NCI-H524 treated with DMSO at 0.1 percent for 48 hours (cell line): ENCODE results near the gene RPUSD1.
"Not testable (repeated sequence)": the region's sequence is repeated elsewhere in the genome, so short reads cannot be mapped to it uniquely, and the experiment has no call there.

Experiments used
- DNase-seq: peaks from one replicate; lab custom pipeline; 2025; lab: John Stamatoyannopoulos, UW

Gene RPUSD1, protein sequence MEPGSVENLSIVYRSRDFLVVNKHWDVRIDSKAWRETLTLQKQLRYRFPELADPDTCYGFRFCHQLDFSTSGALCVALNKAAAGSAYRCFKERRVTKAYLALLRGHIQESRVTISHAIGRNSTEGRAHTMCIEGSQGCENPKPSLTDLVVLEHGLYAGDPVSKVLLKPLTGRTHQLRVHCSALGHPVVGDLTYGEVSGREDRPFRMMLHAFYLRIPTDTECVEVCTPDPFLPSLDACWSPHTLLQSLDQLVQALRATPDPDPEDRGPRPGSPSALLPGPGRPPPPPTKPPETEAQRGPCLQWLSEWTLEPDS

GRCh38 chr16:787978-788398 is at the start of gene RPUSD1:
Gene RPUSD1, minus strand, starts transcription at chr16:788381. Its CDS starts 644 bp downstream, at chr16:787737.
- DNase-seq: no peak

GRCh38 chr16:836822-837221 is 48.6 kb upstream of the RPUSD1 start:
- not testable (repeated sequence) for DNase-seq

DNA sequence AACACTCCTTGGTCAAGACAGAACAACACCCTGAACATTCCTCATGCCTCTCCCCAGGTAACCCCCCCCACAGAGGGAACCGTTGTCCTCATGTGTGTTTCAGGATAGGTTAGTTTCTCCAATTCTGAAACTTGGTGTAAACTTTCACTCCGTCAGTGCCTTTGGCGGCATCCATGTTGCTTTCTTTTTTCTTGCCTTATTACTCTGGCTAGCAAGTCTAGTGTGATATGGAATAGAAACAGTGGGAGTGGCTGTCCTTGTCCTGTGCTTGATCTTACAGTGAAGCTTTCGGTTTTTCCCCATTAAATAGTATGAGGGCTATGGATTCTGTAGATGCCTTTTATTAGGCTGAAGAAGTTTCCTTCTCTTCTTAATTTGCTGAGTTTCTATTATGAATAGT is 48.0 kb upstream of the RPUSD1 start:
- no peak for DNase-seq

DNA sequence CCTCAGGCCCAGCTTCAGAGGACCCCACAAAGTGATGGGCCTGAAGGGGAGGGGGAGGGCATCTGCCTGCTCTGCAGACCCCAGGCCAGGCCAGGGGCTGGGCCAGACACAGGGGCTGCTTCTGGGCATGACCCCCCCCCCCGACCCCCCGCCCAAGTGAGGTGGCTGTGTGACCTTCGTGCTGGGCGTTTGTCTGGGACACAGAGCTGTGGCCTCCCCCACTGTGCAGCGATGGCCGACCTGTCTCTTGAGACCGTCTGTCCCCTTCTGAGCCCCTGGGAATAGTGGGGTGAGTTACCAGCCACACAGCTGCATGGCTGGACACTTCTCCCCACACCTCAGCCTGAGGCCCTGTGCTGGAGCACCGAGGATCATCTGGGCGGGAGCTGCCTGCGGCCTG is 47.2 kb upstream of the RPUSD1 start:
- DNase-seq: no peak

GRCh38 chr16:833411-833810 is 45.2 kb upstream of the RPUSD1 start:
- no peak for DNase-seq

DNA sequence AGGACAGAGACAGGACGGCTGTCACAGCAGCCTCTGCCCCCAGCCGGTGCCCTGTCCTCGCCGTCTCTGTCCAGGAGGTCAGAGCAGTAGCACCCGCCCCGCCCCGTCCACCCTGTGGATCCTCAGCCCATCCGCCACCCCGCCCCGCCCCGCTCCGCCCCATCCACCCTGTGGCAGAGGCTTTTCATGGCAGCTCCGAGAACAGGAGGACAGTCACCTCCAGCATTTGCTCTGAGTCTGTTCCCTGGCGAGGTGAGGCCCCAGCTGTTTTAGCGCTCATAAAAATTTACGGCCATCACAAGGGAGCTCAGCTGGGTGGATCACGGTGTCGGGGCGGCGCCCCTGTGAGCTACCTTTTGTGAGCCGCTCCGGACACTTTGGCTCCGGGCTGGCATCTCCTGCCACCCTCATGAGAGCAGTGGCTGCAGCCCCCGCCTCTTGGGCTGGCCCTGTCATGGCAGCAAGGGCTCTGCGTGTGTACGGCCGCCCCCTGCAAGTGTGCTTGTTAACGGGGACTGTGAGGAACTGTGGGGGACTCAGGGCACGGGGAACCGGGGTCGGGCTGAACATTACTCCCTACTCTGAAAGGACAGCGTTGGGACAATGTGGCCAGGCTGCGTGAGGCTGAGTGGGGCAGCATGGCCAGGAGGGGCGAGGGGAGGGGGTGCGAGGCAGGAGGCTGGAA is 44.6 kb upstream of the RPUSD1 start:
- DNase-seq: no peak

DNA sequence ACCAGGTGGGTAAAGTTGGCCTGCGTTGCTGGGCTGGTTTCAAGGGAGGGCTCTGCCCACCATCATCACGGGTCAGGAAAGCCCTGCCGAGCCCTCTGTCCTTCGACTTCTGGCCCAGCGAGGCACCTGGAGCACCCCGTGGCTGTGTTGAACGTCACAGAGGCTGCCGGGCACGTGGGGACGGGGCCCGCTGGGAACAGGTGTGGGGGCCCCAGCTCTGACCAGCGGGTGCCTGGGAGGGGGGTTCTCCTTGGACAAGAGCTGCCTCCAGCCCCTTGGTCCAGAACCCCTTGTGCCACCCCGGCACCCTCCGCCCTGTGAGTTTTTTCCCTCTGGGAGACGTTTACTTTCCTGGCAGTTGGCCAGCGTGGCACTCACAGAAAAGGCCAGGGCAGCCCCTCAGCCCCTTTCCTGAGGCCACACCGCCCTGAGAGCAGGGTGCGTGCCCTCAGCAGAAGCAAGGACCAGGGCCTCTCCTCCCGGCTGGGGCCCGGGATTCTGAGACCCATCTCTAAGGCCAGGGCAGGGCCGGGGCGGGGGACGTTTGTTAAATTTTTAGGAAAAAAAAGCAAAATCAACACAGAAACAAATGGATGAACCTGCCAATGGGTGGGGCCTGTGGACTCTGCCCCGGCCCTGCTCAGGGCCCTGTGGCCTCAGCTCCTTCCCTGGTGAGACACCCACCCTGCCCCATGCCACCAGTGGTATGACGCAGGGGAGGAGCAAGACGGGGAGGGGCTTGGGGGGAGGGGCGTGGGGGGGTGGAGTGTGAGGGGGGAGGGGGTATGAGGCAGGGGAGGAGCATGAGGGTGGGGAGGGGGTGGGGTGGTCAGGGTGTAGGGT is 43.6 kb upstream of the RPUSD1 start:
- no peak for DNase-seq

DNA sequence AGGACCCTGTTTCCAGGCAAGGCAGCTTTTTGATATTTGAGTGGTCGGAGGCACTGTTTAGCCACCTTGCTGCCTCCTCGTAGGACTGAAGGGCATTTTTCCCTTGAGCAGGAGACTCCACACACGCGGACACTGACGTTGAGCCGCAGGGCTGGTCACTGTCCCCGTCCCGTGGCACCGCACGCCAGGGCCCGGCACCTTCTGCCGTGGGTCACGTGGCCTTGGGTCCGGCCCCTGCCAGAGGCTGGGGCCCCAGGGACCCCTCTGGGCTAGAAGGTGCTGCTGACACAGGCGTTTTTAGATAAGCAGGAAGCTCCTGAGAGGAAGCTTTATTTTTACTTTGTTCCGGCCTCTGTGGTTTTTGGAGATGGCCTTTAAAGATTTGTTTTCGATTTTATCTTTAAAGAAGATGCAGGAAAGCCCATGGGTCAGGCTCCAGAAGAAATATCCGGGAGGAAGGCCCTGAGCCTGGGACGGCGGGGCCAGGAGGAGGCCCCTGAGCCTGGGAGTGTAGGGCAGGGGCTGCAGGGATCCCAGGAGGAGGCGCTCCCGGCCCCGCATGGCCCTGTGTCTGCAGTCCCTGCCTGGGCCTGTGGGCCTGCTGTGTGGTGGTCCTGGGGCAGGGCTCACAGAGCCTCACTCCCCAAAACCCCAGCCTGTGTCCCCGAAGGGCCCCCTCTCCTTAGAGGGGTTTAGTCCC is 42.8 kb upstream of the RPUSD1 start:
- DNase-seq: no peak

DNA sequence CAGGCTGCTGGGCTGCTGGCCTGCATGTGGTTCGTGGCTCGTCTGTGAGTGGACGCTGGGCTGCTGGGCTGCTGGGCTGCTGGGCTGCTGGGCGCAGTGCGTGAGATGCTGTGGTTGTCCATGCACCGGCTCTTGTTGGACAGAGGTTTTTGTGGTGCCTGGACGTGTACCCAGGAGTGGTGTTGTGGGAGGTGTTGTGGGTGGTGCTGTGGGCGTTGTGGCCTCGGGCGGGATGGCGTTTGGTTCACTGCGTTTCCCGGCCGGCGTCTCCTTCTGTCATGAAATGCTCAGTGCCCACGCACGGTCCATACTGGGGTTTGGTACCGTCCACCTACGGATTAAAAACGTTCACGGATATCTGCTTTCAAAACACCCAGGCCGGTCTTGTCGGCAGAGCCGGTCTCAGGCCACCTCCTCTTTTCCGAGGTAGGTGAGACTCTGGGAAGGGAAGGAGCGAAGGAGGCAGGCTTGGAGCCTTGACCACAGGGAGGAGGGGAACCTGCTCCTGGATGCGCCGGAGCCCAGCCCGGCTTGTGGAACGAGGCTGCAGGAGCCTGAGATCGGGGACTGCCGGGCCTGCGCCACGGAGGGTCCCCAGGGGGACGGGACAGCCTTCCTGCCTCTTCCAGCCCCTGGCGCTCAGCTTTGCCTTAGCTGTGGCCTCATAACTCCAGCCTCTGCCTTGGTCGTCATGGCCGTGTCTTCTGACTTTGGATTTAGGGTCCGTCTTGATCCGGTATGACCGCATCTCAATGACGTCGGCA is 42.1 kb upstream of the RPUSD1 start:
- DNase-seq: no peak

DNA sequence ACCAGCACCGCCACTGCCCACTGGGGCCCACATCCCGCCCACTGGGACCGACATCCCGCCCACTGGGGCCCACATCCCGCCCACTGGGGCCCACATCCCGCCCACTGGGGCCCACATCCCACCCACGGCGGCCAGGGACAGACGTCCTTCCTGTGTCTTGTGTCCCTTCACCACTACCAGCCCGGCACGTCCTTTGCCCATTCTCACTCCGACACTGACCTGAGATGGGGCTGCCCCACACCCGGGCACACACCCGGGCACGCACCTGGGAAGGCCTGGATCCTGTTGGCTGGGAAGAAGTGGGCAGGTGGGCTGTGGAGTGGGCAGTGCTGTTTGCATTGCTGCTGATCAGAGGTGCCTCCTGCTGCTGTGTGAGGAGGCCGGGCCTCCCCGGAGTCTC is 40.7 kb upstream of the RPUSD1 start:
- DNase-seq: no peak

DNA sequence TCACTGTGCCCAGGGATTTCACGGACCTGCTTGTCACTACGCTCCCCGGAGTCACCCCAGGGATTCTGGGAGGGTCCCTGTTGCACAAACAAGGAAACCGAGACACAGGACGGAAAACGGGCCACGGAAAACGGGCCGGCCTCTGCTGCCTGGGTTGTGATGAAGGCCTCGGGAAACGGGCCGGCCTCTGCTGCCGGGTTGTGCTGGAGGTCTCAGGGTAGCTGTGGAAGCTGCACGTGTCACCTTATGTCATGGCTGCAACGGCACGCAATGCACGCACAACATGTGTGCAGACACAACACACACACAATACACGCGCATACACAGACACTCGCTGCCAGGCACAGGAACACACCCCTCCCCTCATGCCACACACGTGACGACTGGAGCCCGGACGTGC is 39.3 kb upstream of the RPUSD1 start:
- no peak for DNase-seq

- no peak for DNase-seq
These were observed 37.3 kb upstream of the RPUSD1 start for GRCh38 chr16:825341-826061.

GRCh38 chr16:824601-825000 is 36.4 kb upstream of the RPUSD1 start:
- DNase-seq: no peak

DNA sequence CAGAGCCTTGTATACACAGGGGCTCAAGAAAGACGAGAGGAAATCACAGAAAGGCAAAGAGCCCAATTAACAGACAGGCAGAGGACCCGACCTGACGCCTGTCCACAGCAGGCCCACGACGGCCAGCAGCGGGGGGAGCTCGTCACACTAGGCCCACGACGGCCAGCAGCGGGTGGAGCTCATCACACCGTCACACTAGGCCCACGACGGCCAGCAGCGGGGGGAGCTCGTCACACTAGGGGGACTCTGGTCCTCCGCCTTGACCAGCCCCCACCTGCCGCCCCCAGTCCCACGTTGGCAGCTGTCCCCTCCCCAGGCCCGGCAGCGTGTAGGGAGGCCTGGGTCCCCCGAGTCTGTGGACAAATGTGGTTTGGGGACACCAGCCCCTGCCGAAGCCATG is 36.0 kb upstream of the RPUSD1 start:
- DNase-seq: no peak

- no peak for DNase-seq
These were observed 34.7 kb upstream of the RPUSD1 start for GRCh38 chr16:822909-823297.

DNA sequence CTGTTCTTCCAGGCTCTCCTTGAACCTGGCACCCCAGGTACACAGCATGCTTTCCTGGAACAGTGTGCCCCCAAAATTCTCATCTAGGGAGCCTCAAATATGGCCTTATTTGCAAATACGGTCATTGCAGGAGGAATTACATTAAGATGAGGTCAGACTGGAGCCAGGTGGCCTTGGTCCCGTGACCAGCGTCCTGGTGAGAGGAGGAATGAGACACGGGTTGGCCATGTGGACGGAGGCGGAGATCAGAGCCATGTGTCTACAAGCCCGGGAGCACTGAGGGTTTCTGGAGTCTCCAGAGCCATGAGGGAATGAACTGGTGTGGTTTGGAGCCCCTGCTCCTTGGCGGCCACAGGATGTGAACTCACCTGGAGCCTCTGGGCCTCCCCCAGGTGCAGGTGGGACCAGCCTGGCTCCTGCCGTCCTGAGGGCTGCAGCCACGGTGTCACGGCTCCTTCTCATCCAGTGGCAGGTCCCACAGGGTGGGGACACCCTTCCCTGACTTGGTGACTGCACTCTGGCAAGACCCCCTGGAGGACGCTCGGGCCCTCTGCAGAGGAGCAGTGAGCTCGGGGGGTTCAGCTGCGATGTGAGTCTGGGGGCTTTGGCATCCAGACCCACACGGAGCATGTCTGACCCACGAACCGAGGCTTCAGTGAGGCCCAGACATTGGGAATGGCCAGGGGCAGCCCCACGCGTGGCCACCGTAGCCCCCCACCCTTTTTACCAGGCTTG is 34.2 kb upstream of the RPUSD1 start:
- no peak for DNase-seq

GRCh38 chr16:821751-822150 is 33.6 kb upstream of the RPUSD1 start:
- no peak for DNase-seq

GRCh38 chr16:820748-821147 is 32.6 kb upstream of the RPUSD1 start:
- DNase-seq: no peak

DNA sequence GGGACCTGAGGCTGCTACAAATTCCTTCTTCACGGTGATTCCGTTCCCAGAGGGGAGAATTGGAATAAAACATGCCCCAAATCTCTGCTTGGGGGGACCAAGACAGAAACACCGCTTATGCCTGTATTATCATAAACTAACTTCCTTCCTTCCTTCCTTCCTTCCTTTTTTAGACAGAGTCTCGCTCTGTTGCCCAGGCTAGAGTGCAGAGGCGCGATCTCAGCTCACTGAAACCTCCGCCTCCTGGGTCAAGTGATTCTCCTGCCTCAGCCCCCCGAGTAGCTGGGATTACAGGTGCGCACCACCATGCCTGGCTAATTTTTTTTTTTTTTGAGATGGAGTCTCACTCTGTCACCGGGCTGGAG is 31.8 kb upstream of the RPUSD1 start:
- DNase-seq: not testable (repeated sequence)
